WTC11 (cell line): Measurements from ENCODE around the gene MRPS15. TPM values are rescaled to one million over a fixed set of nuclear protein-coding genes. Genes with fewer than 3 reads are reported as not detected.

ENCODE experiments used
- ATAC-seq: fragments of 200-7000 bp; cut with Tn5 transposase; 2 replicates; pipeline ENCODE4 v1.10.0; 2021; ENCODE audit warnings: mild to moderate bottlenecking, moderate library complexity
- CTCF ChIA-PET: fragments of 300-600 bp; sonication (Branson Sonifier 250); formaldehyde crosslinking; loops from one replicate; lab custom pipeline; 2021; ENCODE audit warnings: antibody characterized with exemption; lab: Charles Lee
- POLR2A ChIA-PET: fragments of 350-600 bp; sonication (Branson Sonifier 250); formaldehyde crosslinking; loops from one replicate; lab custom pipeline; 2021; ENCODE audit warnings: antibody characterized with exemption; lab: Charles Lee
- DNase-seq: peaks from one replicate; pipeline ENCODE4 v3.0.0; 2021; ENCODE audit warnings: low spot score
- H3K27ac Mint-ChIP-seq: 2 replicates; pipeline ENCODE4 v1.8.0; 2021; ENCODE audit warnings: mixed read lengths
- H3K27me3 Mint-ChIP-seq: 2 replicates; pipeline ENCODE4 v1.8.0; 2021; ENCODE audit warnings: low read depth, mild to moderate bottlenecking, moderate library complexity, mixed read lengths
- H3K36me3 Mint-ChIP-seq: 2 replicates; pipeline ENCODE4 v1.8.0; 2021; ENCODE audit warnings: mixed read lengths
- H3K4me1 Mint-ChIP-seq: 2 replicates; pipeline ENCODE4 v1.8.0; 2022; ENCODE audit warnings: mixed read lengths
- H3K4me3 Mint-ChIP-seq: 2 replicates; pipeline ENCODE4 v1.8.0; 2021; ENCODE audit warnings: mild to moderate bottlenecking, moderate library complexity, mixed read lengths
- H3K9me3 Mint-ChIP-seq: 2 replicates; pipeline ENCODE4 v1.8.0; 2021; ENCODE audit warnings: mixed read lengths
- ATF2 ChIP-seq: sonication (generic); formaldehyde crosslinking; IDR thresholded peaks from 2 replicates; pipeline ENCODE4 v1.8.1; 2022; ENCODE audit warnings: low read depth, missing genetic modification reagents, borderline replicate concordance
- ATF6 ChIP-seq: sonication (generic); formaldehyde crosslinking; IDR thresholded peaks from 2 replicates; pipeline ENCODE4 v1.8.1; 2023; ENCODE audit warnings: mild to moderate bottlenecking, missing genetic modification reagents
- CBFB ChIP-seq: sonication (generic); formaldehyde crosslinking; IDR thresholded peaks from 2 replicates; pipeline ENCODE4 v1.8.1; 2022; ENCODE audit warnings: mild to moderate bottlenecking, low read depth, missing genetic modification reagents
- ELF4 ChIP-seq: sonication (generic); formaldehyde crosslinking; IDR thresholded peaks from 2 replicates; pipeline ENCODE4 v1.8.1; 2022; ENCODE audit warnings: low read depth, mild to moderate bottlenecking, moderate library complexity, missing genetic modification reagents
- ESRRA ChIP-seq: sonication (generic); formaldehyde crosslinking; IDR thresholded peaks from 2 replicates; pipeline ENCODE4 v1.8.1; 2022; ENCODE audit warnings: mild to moderate bottlenecking, missing genetic modification reagents, borderline replicate concordance
- ETV6 ChIP-seq: sonication (generic); formaldehyde crosslinking; IDR thresholded peaks from 2 replicates; pipeline ENCODE4 v1.8.1; 2022; ENCODE audit warnings: mild to moderate bottlenecking, missing genetic modification reagents
- FOXJ3 ChIP-seq: sonication (generic); formaldehyde crosslinking; IDR thresholded peaks from 2 replicates; pipeline ENCODE4 v1.9.0; 2021; ENCODE audit warnings: missing genetic modification reagents, mild to moderate bottlenecking, borderline replicate concordance
- GRHL2 ChIP-seq: fragments of 250-450 bp; sonication (Bioruptor Pico); IDR thresholded peaks from 2 replicates; pipeline ENCODE4 v1.8.0; 2022; ENCODE audit warnings: mild to moderate bottlenecking, moderate library complexity; ENCODE audit not compliant: insufficient replicate concordance, severe bottlenecking
- GTF2I ChIP-seq: fragments of 250-450 bp; sonication (Bioruptor Pico); conservative IDR thresholded peaks from 2 replicates; pipeline ENCODE4 v1.4.0; 2021; ENCODE audit warnings: mild to moderate bottlenecking
- MAX ChIP-seq: sonication (generic); formaldehyde crosslinking; IDR thresholded peaks from 2 replicates; pipeline ENCODE4 v1.8.0; 2022; ENCODE audit warnings: mild to moderate bottlenecking, missing genetic modification reagents
- MXD4 ChIP-seq: fragments of 250-450 bp; sonication (Bioruptor Pico); IDR thresholded peaks from 2 replicates; pipeline ENCODE4 v1.8.0; 2021; ENCODE audit warnings: mild to moderate bottlenecking, moderate library complexity, borderline replicate concordance
- NFE2L1 ChIP-seq: sonication (generic); formaldehyde crosslinking; IDR thresholded peaks from 2 replicates; pipeline ENCODE4 v1.8.1; 2023; ENCODE audit warnings: missing genetic modification reagents
- NFYB ChIP-seq: sonication (generic); formaldehyde crosslinking; conservative IDR thresholded peaks from 2 replicates; pipeline ENCODE4 v1.8.0; 2022; ENCODE audit warnings: low read depth, missing genetic modification reagents
- NR1H2 ChIP-seq: sonication (generic); formaldehyde crosslinking; IDR thresholded peaks from 2 replicates; pipeline ENCODE4 v1.9.0; 2021; ENCODE audit warnings: mild to moderate bottlenecking, moderate library complexity, missing genetic modification reagents
- NR2C2 ChIP-seq: sonication (generic); formaldehyde crosslinking; IDR thresholded peaks from 2 replicates; pipeline ENCODE4 v1.8.0; 2022; ENCODE audit warnings: mild to moderate bottlenecking, missing genetic modification reagents
- NR3C1 ChIP-seq: sonication (generic); formaldehyde crosslinking; conservative IDR thresholded peaks from 2 replicates; pipeline ENCODE4 v1.8.1; 2023; ENCODE audit warnings: low read depth, mild to moderate bottlenecking, missing genetic modification reagents
- PRRX2 ChIP-seq: fragments of 250-450 bp; sonication (Bioruptor Pico); IDR thresholded peaks from 2 replicates; pipeline ENCODE4 v1.8.0; 2021; ENCODE audit warnings: mild to moderate bottlenecking
- USF2 ChIP-seq: sonication (generic); formaldehyde crosslinking; IDR thresholded peaks from 2 replicates; pipeline ENCODE4 v1.8.1; 2023; ENCODE audit warnings: mild to moderate bottlenecking, missing genetic modification reagents, moderate library complexity
- ZBTB43 ChIP-seq: sonication (generic); formaldehyde crosslinking; IDR thresholded peaks from 2 replicates; pipeline ENCODE4 v1.8.1; 2023; ENCODE audit warnings: mild to moderate bottlenecking, missing genetic modification reagents
- ZMAT4 ChIP-seq: fragments of 250-450 bp; sonication (Bioruptor Pico); IDR thresholded peaks from 2 replicates; pipeline ENCODE4 v1.9.0; 2021; ENCODE audit warnings: mild to moderate bottlenecking
- ZNF121 ChIP-seq: sonication (generic); formaldehyde crosslinking; IDR thresholded peaks from 2 replicates; pipeline ENCODE4 v1.8.0; 2023; ENCODE audit warnings: missing genetic modification reagents
- ZNF263 ChIP-seq: sonication (generic); formaldehyde crosslinking; IDR thresholded peaks from 2 replicates; pipeline ENCODE4 v1.8.1; 2022; ENCODE audit warnings: low read depth, mild to moderate bottlenecking, moderate library complexity, missing genetic modification reagents
- ZNF317 ChIP-seq: sonication (generic); formaldehyde crosslinking; IDR thresholded peaks from 2 replicates; pipeline ENCODE4 v1.8.1; 2023; ENCODE audit warnings: low read depth, mild to moderate bottlenecking, moderate library complexity, missing genetic modification reagents, borderline replicate concordance
- ZNF396 ChIP-seq: fragments of 250-450 bp; sonication (Bioruptor Pico); IDR thresholded peaks from 2 replicates; pipeline ENCODE4 v1.8.0; 2021; ENCODE audit warnings: mild to moderate bottlenecking, moderate library complexity, borderline replicate concordance
- ZNF671 ChIP-seq: fragments of 250-450 bp; sonication (Bioruptor Pico); IDR thresholded peaks from 2 replicates; pipeline ENCODE4 v1.8.0; 2021; ENCODE audit warnings: mild to moderate bottlenecking
- total RNA-seq: library from RNA; stranded (reverse); gene quantifications from 3 replicates; pipeline ENCODE4 v1.2.3, GENCODE V29; 2021

The MRPS15 gene
- total RNA-seq, 1 experiment from 2014 or later, result 113 TPM

GRCh38 chr1:36453051-36453450 is 11.1 kb downstream of the MRPS15 start (continued):
- TF ChIP-seq USF2 (CRISPR knock-in tag) (no peak), ESRRA (CRISPR knock-in tag) (no peak), PRRX2 (CRISPR knock-in tag) (no peak)
- TF ChIP-seq, all 79 proteins: peak for 0

DNA sequence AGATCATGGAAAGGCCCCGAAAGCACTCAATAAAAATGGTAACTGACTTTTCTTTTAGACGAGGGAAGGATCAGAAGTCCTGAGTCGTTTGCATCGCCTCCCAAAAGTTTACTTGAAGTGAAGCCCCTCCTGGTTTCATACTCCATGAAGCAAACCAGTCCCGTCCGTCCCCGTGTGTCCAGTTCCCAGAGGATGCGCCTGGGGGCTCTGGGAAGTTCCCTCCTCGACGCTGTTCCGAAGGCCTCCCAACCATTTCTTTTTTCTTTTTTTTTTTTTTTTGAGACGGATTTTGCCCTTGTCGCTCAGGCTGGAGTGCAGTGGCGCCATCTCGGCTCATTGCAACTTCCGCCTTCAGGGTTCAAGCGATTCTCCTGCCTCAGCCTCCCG is 13.3 kb downstream of the MRPS15 start:
- no peaks in the 10 kb centered on the region for H3K9me3 Mint-ChIP-seq
- ChIA-PET CTCF (interaction anchor here (1.0 to 3.2 kb wide), 15 partner anchors 10 to 1152 kb away, joined by 3 to 15 read pairs (median 4); partner anchors contain the start of gene MRPS15), POLR2A (interaction anchor here (0.7 to 1.6 kb wide), 4 partner anchors 13 to 806 kb away, joined by 3 to 16 read pairs (median 6); partner anchors contain the start of gene MRPS15)
- H3K4me1 Mint-ChIP-seq, result peaks cover 18% of the 10 kb centered on the region
- no peak for ATAC-seq
- DNase-seq, result no peak
- H3K4me3 Mint-ChIP-seq, result peak overlapping the region; percentile 77
- peaks cover 12% of the 10 kb centered on the region for H3K36me3 Mint-ChIP-seq
- TF ChIP-seq NR1H2 (CRISPR knock-in tag), result no peak
- peaks cover 4% of the 10 kb centered on the region for H3K27me3 Mint-ChIP-seq
- H3K27ac Mint-ChIP-seq, result peak overlapping the region; percentile 58; the same call in 1 of the 2 replicates

- POLR2A ChIA-PET, result interaction anchor here (0.7 to 1.6 kb wide), 4 partner anchors 13 to 806 kb away, joined by 3 to 16 read pairs (median 6); partner anchors contain the start of gene MRPS15
- Mint-ChIP-seq H3K9me3 (no peaks in the 10 kb centered on the region), H3K4me1 (peaks cover 18% of the 10 kb centered on the region), H3K4me3 (peak within 1 kb of the TSS; percentile 77), H3K36me3 (peaks cover 7% of the 10 kb centered on the region), H3K27me3 (peaks cover 4% of the 10 kb centered on the region), H3K27ac (peak within 1 kb of the TSS; percentile 58; the same call in 1 of the 2 replicates)
- DNase-seq (peak; percentile 93), ATAC-seq (peak; percentile 95)
- CTCF ChIA-PET, result interaction anchor here (0.7 to 3.2 kb wide), 17 partner anchors 9 to 1598 kb away, joined by 3 to 15 read pairs (median 4); partner anchors contain the start of gene MRPS15
- TF ChIP-seq ZNF121 (CRISPR knock-in tag) (no peak), ZNF263 (no peak), NR1H2 (CRISPR knock-in tag) (0 out of 2 replicates have a peak, but pooled peaks have one; percentile 42), MXD4 (CRISPR knock-in tag) (no peak), ZBTB43 (no peak), GRHL2 (CRISPR knock-in tag) (no peak), NR2C2 (CRISPR knock-in tag) (peak; percentile 38; the same call in 1 of the 2 replicates), NR3C1 (0 out of 2 replicates have a peak, but pooled peaks have one; percentile 76), NFYB (peak; percentile 96), ETV6 (CRISPR knock-in tag) (0 out of 2 replicates have a peak, but pooled peaks have one; percentile 84), GTF2I (CRISPR knock-in tag) (no peak), ATF2 (peak; percentile 74; the same call in 1 of the 2 replicates), NFE2L1 (CRISPR knock-in tag) (peak; percentile 90), ZNF317 (CRISPR knock-in tag) (no peak), ZNF396 (no peak), MAX (peak; percentile 95), CBFB (no peak), ELF4 (CRISPR knock-in tag) (no peak), ZMAT4 (no peak), FOXJ3 (CRISPR knock-in tag) (no peak), ZNF671 (no peak), ATF6 (CRISPR knock-in tag) (no peak)
These were observed 13.8 kb downstream of the MRPS15 start, which contains the start of gene OSCP1 for GRCh38 chr1:36450270-36450918. TSS of gene OSCP1 (minus strand) at chr1:36450451. CDS start at chr1:36450369, 82 bp downstream.
